HepG2 (cell line): ENCODE measurements around the gene DDHD1. TPM values are rescaled to one million over a fixed set of nuclear protein-coding genes. Genes with fewer than 3 reads are reported as not detected.

Experiments
- AKAP8 ChIP-seq: sonication (generic); formaldehyde crosslinking; IDR thresholded peaks from 2 replicates; pipeline ENCODE4 v1.5.1; 2020; ENCODE audit warnings: mild to moderate bottlenecking, missing genetic modification reagents
- ARNT ChIP-seq: fragments of 450-650 bp; IDR thresholded peaks from 2 replicates; pipeline ENCODE4 v1.6.1; 2017
- ASH2L ChIP-seq: fragments of 300-600, 200-600 bp; sonication (generic); IDR thresholded peaks from 2 replicates; pipeline ENCODE4 v1.7.0; 2017; ENCODE audit warnings: low read depth, mild to moderate bottlenecking, moderate library complexity, mixed read lengths, low read length; ENCODE audit not compliant: insufficient read length
- CAMTA2 ChIP-seq: sonication (generic); formaldehyde crosslinking; IDR thresholded peaks from 2 replicates; pipeline ENCODE4 v1.4.0; 2020; ENCODE audit warnings: mild to moderate bottlenecking, missing genetic modification reagents, borderline replicate concordance
- DNMT1 ChIP-seq: sonication (generic); formaldehyde crosslinking; IDR thresholded peaks from 2 replicates; pipeline ENCODE4 v1.5.1; 2020; ENCODE audit warnings: mild to moderate bottlenecking, missing genetic modification reagents
- FOSL1 ChIP-seq: sonication (generic); formaldehyde crosslinking; IDR thresholded peaks from 2 replicates; pipeline ENCODE4 v1.9.0; 2021; ENCODE audit warnings: missing genetic modification reagents, borderline replicate concordance
- GPN1 ChIP-seq: sonication (generic); formaldehyde crosslinking; IDR thresholded peaks from 2 replicates; pipeline ENCODE4 v1.5.1; 2020; ENCODE audit warnings: missing genetic modification reagents, borderline replicate concordance
- HINFP ChIP-seq: sonication (generic); formaldehyde crosslinking; IDR thresholded peaks from 2 replicates; pipeline ENCODE4 v1.4.0; 2020; ENCODE audit warnings: low read depth, mild to moderate bottlenecking, missing genetic modification reagents
- HNRNPH1 ChIP-seq: fragments of 200-400 bp; formaldehyde crosslinking; optimal IDR thresholded peaks from 2 replicates; pipeline ENCODE3; 2017; ENCODE audit warnings: mild to moderate bottlenecking, low read depth, low read length
- KAT7 ChIP-seq: IDR thresholded peaks from 2 replicates; pipeline ENCODE4 v1.6.1; 2018; ENCODE audit warnings: borderline replicate concordance, missing compliant biosample characterization
- MAFF ChIP-seq: IDR thresholded peaks from 2 replicates; pipeline ENCODE4 v1.6.1; 2011; ENCODE audit warnings: low read depth, low read length, improper control_type of control experiment
- MAX ChIP-seq: IDR thresholded peaks from 2 replicates; pipeline ENCODE4 v1.6.1; 2012; ENCODE audit warnings: inconsistent platforms
- MBNL3 ChIP-seq: fragments of 250-450 bp; sonication (Bioruptor Pico); conservative IDR thresholded peaks from 2 replicates; pipeline ENCODE4 v1.8.0; 2022; ENCODE audit warnings: mild to moderate bottlenecking, inconsistent platforms
- MZF1 ChIP-seq: sonication (generic); formaldehyde crosslinking; IDR thresholded peaks from 2 replicates; pipeline ENCODE4 v1.8.1; 2023; ENCODE audit warnings: mild to moderate bottlenecking, missing genetic modification reagents, borderline replicate concordance
- REXO4 ChIP-seq: sonication (generic); formaldehyde crosslinking; IDR thresholded peaks from 2 replicates; pipeline ENCODE4 v1.8.0; 2022; ENCODE audit warnings: missing genetic modification reagents, mild to moderate bottlenecking, borderline replicate concordance
- SNAPC2 ChIP-seq: sonication (generic); formaldehyde crosslinking; IDR thresholded peaks from 2 replicates; pipeline ENCODE4 v1.8.1; 2022; ENCODE audit warnings: mild to moderate bottlenecking, missing genetic modification reagents
- TAF15 ChIP-seq: fragments of 200-400 bp; formaldehyde crosslinking; IDR thresholded peaks from one replicate; pipeline ENCODE4 v1.6.1; 2018; ENCODE audit warnings: mild to moderate bottlenecking, low read depth, low read length; ENCODE audit not compliant: poor library complexity, severe bottlenecking
- TP53 ChIP-seq: sonication (generic); formaldehyde crosslinking; conservative IDR thresholded peaks from 2 replicates; pipeline ENCODE4 v1.4.0; 2020; ENCODE audit warnings: missing genetic modification reagents
- YEATS2 ChIP-seq: sonication (generic); formaldehyde crosslinking; IDR thresholded peaks from 2 replicates; pipeline ENCODE4 v1.4.0; 2020; ENCODE audit warnings: missing genetic modification reagents, borderline replicate concordance
- ZBTB3 ChIP-seq: sonication (generic); formaldehyde crosslinking; IDR thresholded peaks from 2 replicates; pipeline ENCODE4 v1.4.0; 2020; ENCODE audit warnings: low read depth, mild to moderate bottlenecking, moderate library complexity, missing genetic modification reagents, borderline replicate concordance
- ZFP36L1 ChIP-seq: sonication (generic); formaldehyde crosslinking; IDR thresholded peaks from 2 replicates; pipeline ENCODE4 v1.8.0; 2022; ENCODE audit warnings: mild to moderate bottlenecking, missing genetic modification reagents, moderate library complexity
- ZNF337 ChIP-seq: sonication (generic); formaldehyde crosslinking; IDR thresholded peaks from 2 replicates; pipeline ENCODE4 v1.5.1; 2020; ENCODE audit warnings: missing genetic modification reagents, low read depth, mild to moderate bottlenecking, borderline replicate concordance
- ZNF564 ChIP-seq: sonication (generic); formaldehyde crosslinking; IDR thresholded peaks from 2 replicates; pipeline ENCODE4 v1.8.1; 2023; ENCODE audit warnings: mild to moderate bottlenecking, missing genetic modification reagents
- ZNF605 ChIP-seq: sonication (generic); formaldehyde crosslinking; IDR thresholded peaks from 2 replicates; pipeline ENCODE4 v1.8.0; 2022; ENCODE audit warnings: mild to moderate bottlenecking, missing genetic modification reagents
- ZNF749 ChIP-seq: sonication (generic); formaldehyde crosslinking; IDR thresholded peaks from 2 replicates; pipeline ENCODE4 v1.8.0; 2022; ENCODE audit warnings: mild to moderate bottlenecking, missing genetic modification reagents, moderate library complexity, borderline replicate concordance
- polyA plus RNA-seq, 8 experiments: library from polyadenylated mRNA; depleted of rRNA in 3 of 8; stranded (reverse) in 7 of 8; unstranded in 1 of 8; fragments of >200 nt; fragmentation: Illumina TruSeq in 4 of 8; extraction: Trizol in 4 of 8; gene quantifications; 2 replicates each; pipeline versions ENCODE4 v1.2.1 to v1.2.3, GENCODE V29; 2011 to 2016; ENCODE audit warnings: low read depth in 4 of 8, missing spikeins in 1 of 8, mixed read lengths in 1 of 8; ENCODE audit not compliant: insufficient read depth in 1 of 8
- total RNA-seq, 5 experiments: library from RNA; depleted of rRNA; stranded (reverse); fragments of >200 nt; fragmentation: Illumina TruSeq; extraction: Trizol; gene quantifications; 2 replicates each; pipeline ENCODE4 v1.2.3, GENCODE V29; 2016; ENCODE audit warnings: low read depth in 1 of 5
- TF ChIP-seq, protein P1 (sequence below): sonication (generic); formaldehyde crosslinking; IDR thresholded peaks from 2 replicates; pipeline ENCODE4 v1.5.1; 2020; ENCODE audit warnings: mild to moderate bottlenecking, missing genetic modification reagents, borderline replicate concordance
- TF ChIP-seq, protein P2 (sequence below): sonication (generic); IDR thresholded peaks from 2 replicates; pipeline ENCODE4 v1.6.1; 2016; ENCODE audit warnings: low read depth, borderline replicate concordance

DDHD1 gene
- total and polyA plus RNA-seq, 2 of the 13 experiments (the other 11 are each of a cell fraction or from before 2014, with no cell fraction given), result 4.6 to 8.3 TPM

- peak; percentile 21; the same call in 1 of the 2 replicates for TF ChIP-seq MAX
- TF ChIP-seq ZFP36L1, result no peak
- TF ChIP-seq DNMT1 (CRISPR knock-in tag), result no peak
- TF ChIP-seq REXO4 (CRISPR knock-in tag), result no peak
- TF ChIP-seq ARNT, result no peak
- TF ChIP-seq HINFP (CRISPR knock-in tag), result no peak
- no peak for TF ChIP-seq TP53 (CRISPR knock-in tag)
- TF ChIP-seq ZNF605 (CRISPR knock-in tag), result no peak
- TF ChIP-seq, protein P1, sequence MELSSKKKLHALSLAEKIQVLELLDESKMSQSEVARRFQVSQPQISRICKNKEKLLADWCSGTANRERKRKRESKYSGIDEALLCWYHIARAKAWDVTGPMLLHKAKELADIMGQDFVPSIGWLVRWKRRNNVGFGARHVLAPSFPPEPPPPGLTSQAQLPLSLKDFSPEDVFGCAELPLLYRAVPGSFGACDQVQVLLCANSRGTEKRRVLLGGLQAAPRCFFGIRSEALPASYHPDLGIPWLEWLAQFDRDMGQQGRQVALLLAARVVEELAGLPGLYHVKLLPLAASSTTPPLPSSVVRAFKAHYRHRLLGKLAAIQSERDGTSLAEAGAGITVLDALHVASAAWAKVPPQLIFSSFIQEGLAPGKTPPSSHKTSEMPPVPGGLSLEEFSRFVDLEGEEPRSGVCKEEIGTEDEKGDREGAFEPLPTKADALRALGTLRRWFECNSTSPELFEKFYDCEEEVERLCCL (CRISPR knock-in tag), result no peak
- no peak for TF ChIP-seq CAMTA2
- no peak for TF ChIP-seq GPN1 (CRISPR knock-in tag)
- no peak for TF ChIP-seq MBNL3 (CRISPR knock-in tag)
- TF ChIP-seq YEATS2 (CRISPR knock-in tag), result peak; percentile 44; the same call in 1 of the 2 replicates
- TF ChIP-seq, protein P2, sequence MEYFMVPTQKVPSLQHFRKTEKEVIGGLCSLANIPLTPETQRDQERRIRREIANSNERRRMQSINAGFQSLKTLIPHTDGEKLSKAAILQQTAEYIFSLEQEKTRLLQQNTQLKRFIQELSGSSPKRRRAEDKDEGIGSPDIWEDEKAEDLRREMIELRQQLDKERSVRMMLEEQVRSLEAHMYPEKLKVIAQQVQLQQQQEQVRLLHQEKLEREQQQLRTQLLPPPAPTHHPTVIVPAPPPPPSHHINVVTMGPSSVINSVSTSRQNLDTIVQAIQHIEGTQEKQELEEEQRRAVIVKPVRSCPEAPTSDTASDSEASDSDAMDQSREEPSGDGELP, result no peak
- TF ChIP-seq MAFF, result no peak
- TF ChIP-seq KAT7 (CRISPR knock-in tag), result no peak
- no peak for TF ChIP-seq ZNF337 (CRISPR knock-in tag)
- TF ChIP-seq HNRNPH1, result no peak
- no peak; the same call in 1 of the 2 replicates for TF ChIP-seq AKAP8 (CRISPR knock-in tag)
- no peak for TF ChIP-seq ZNF564 (CRISPR knock-in tag)
- no peak for TF ChIP-seq ZNF749 (CRISPR knock-in tag)
- TF ChIP-seq ASH2L, result peak; percentile 68
- TF ChIP-seq TAF15, result no peak
- no peak for TF ChIP-seq SNAPC2
- TF ChIP-seq ZBTB3, result no peak
- TF ChIP-seq FOSL1 (CRISPR knock-in tag), result no peak
- no peak for TF ChIP-seq MZF1 (CRISPR knock-in tag)
These were observed at the start of gene DDHD1 (continued) for GRCh38 chr14:53152887-53153701.
